GM21367 (cell line): ENCODE results near the gene EEA1.

ENCODE experiments used
- ATAC-seq: cut with Tn5 transposase; IDR thresholded peaks from one replicate; pipeline ENCODE4 v1.9.1; 2021; ENCODE audit not compliant: unreplicated experiment

Gene EEA1

DNA sequence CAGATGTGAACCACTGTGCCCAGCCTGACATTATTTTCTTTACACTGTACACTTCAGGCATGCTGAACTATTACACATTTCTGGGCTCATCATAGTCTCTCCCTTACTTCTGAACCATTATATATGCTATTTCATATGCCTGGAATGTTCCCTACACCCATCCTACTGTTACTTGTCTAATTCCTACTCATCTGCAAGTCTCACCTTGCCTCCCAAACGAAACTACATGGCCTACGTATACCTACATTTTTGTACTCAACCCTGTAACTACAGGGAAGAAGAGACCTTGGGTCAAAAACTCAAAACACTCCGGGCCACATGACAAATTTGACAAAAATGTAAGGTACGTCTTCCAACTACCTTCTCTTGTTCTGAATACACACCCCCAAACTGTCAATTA, 9.5 kb upstream of the EEA1 start:
- no peak for ATAC-seq

DNA sequence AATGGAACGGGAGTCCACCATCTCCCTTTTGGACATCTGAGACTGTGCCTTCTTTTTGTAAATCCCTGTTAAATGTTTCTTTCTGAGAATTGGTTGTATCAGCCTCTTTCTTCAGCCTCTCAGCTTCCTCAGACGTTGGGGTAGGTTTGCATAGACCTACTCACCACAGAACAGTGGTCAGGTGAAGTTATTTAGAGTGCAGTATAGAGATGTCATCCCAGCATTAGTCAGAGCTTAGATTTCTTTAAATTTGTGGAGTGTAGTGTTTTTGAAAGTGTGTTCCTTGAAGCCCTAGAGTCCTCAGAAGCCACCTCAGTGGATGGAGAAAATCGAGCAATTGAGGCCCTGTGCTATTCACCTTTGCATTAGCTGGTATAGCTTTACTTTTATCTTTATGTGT, 8.9 kb upstream of the EEA1 start:
- ATAC-seq, result peak; percentile 72

DNA sequence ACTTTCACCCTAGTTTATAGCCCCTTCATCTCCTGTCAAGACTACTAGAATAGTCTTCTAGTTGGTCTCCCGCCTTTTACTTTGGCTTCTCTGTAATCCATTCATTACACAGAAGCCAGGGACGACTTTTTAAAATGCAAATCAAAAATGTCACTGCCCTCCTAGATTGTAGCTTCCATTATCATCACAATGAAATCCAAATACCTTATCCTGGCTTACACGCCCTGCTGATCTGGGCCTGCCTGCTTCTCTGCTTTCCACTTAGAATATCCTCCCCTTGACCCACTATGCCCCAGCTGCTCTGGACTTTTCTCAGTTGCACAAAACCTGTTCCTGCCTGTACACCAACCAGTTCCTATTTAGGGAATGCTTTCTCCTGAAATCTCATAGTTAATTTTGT, 4.5 kb upstream of the EEA1 start:
- ATAC-seq, result no peak

DNA sequence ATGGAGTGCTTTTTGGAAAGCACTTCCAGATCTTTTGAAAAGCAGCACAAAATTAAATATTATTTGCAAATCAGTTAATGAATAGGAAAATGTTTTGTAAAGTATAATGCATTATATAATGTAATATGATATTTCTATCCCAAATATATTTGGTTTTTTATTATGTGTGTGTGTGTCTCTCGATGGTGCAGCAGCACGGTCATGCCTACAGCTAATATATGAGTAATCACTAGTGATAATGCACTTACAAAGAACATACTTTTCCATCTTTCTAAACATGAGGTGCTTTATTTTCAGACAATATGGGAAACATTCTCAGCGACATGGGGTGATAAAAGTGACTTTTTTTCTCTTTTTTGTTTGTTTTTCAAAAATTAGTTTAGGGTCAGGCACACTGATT, 1.3 kb upstream of the EEA1 start:
- no peak for ATAC-seq

DNA sequence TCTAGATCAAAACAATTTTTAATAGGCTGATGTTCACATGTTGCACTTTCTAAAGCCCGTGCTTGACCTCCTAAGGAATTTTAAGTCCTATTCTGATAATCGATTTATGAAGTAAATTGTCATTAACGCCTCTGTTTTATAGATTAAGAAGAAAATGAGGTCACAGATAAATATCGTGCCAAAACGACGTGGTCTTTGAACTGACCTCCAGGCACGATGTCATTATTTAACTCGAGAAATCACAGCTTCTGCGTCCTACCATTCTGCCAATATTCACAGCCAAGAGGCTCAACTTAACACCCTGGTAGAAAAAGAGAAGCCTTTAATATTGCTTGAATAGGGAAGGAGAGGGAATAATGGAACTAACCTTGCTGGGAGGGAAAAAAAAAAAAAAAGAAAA, 888 bp upstream of the EEA1 start:
- no peak for ATAC-seq

DNA sequence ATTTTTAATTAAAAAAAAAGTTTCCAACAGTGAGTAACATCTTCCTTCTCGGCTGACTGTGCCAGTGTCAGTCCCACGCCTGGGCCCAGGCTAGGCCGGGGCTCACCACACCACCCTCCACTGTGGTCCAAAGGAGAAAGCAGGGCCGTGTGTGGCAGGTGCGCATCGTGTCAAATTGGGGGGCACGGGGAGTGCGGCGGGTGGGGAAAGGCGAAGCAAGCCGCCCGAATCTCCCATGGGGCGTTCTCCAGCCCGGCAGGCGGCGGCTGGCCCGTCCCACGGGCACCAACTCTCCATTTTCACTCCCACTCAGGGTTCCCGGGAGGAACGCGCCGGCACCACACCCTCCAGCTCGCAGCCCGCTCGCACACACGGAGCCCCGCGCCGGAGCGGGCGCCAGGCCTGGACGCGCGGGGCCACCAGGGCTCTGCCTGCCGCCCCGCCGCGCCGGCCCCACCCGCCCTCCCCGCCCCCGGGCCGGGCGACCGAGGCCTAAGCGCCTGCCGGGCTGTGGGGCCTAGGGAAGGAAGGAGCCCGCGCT, 604 bp downstream of the EEA1 start:
- peak; percentile 7 for ATAC-seq

DNA sequence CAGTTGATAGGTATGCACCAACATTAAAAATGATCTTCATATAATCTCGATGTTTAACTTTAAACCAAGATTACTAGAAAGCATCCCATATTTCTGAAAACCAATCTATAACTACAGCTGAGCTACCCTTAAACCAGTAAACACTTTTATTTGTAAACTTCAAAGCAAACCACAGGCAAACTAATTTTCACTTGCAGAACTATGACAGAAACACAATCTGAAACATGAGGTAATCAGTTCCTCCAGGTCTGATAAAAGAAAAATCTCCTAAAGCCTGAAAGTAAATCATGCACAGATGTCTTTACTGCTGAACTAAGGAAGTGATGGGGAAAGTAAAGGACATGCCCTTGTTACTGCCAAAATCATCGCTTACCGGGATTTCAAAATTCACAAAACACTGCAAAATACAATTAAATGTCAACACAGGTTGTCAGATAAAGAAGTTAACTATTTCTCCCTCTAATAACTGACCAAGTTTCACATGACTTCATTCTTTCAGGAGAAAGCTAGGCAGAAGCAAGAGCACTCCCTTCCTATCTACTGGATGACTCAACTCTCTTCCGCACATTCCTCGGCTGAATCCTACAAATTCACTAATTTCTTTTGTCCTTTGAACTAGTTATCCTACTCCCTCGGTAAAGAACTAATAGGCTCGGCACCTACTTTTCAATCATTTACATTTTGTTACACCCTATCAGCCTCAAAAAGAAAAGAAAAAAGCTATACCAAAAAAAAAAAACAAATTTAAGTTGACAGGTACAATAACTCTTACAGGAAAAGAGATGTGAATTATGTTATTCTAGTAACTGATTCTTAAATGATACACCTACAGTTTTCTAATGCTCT, 1.4 kb downstream of the EEA1 start:
- ATAC-seq, result no peak

DNA sequence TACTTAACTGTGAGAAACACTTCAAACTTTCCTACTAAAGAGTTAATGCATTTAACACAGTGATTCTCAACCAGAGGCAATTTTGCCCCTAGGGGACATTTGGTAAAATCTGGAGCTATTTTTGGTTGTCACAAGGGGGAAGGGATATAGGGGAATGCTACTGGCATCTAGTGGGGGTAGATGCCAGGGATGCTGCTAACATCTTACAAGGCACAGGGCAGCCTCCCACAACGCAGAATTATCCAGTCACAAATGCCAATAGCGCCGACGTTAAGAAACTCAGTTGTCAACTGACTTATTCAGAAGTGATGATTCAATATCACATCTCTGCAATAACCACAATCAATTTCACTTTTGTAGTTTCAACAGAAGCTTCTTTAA, 2.0 kb downstream of the EEA1 start:
- no peak for ATAC-seq

DNA sequence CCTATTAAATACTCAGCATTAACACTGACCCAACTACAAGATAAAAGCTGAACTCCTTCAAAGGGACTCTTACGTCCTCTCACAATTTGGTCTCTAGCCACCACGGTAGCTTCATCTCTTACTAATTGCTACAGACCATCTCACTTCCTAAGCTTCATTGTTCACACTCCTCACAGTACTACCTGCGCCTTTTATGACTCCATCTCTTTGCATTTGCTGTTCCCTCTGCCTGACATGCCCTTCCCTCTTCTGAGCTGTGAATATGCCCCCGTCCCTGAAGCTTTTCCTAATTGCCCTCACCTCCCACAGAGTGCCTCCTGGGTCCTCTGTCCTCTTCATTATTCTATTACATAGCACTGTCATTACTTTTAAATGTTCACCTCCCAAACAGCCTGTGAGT, 2.5 kb downstream of the EEA1 start:
- ATAC-seq, result no peak

DNA sequence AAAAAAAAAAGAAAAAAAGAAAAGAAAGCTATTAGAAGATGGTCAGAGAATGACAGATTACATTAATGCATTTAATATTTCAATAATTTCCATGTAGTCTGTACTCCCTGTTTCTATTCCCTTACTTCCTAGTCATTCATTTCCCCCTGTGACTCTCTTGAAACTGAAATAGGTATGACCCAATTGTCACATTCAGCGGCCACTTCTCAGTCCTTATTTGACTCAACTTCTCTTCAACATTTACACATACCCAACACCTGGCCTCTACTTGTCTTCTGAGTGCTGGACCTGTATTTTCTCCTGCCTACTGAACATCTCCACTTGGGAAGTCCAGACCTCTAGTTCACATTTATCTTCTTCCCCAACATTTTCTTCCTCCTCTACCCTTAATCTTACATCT, 7.2 kb downstream of the EEA1 start:
- peak; percentile 77 for ATAC-seq

DNA sequence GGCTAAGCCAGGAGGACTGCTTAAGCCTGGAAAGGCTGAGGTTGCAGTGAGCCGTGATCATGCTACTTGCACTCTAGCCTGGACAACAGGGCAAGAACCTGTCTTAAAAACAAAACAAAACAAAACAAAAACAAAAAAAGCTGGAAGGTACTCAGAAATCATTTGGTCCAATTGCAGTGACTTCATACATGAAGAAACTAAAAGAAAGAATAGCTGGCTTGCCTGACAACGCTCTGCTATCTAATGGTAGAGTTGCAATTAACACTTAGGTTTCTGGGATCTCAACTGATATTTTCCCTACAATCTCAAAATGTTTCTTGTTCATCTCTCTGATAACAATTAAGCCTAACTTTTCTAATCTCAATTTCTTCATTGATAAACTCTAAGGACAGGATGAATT, 13.7 kb downstream of the EEA1 start:
- no peak for ATAC-seq

DNA sequence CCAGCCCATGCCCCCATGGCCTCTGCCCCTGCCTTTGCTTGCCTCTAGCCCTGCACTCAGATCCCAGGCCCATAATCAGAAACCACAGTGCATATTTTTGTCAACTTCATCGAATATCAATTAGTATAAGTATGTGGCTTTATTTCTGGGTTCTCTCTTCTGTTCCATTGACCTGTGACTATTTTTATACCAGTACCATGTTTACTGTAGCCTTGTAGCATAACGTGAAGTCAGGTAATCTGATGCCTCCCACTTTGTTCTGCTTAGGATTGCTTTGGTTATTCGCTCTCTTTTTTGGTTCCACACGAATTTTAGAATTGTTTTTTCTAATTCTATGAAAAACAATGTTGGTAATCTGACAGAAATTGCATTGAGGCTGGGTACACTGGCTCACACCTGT, 14.9 kb downstream of the EEA1 start:
- ATAC-seq, result no peak

DNA sequence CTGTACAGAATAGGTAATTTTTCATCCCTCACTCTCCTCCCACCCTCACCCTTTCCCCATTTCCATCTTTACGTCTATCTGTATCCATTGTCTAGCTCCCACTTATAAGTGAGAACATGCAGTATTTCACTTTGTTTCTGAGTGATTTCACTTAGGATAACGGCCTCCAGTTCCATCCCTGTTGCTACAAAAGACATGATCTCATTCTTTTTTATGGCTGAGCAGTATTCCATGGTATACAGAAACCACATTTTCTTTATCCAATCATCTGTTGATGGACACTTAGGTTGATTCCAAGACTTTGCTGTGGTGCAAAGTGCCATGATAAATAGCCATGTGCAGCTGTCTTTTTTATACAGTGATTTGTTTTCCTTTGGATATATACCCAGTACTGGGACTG, 16.4 kb downstream of the EEA1 start:
- ATAC-seq, result no peak

DNA sequence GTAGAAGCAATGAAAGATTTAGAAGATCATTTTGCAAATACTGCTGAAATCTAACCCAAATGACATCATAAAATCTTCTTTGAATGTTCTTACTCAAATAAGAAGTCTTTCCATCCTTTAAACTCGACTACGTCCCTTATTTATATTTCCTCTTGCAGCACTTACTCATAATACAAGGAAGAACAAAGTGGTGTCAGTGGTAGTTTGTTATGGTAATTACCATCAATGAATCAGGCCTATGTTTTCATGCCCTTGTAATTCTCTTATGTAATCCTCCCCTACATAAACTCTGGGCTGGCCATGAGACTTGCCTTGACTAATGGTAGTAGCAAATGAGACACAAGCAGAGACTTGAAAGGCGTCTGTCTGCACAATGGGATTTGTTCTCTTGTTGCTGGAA, 17.0 kb downstream of the EEA1 start:
- no peak for ATAC-seq

DNA sequence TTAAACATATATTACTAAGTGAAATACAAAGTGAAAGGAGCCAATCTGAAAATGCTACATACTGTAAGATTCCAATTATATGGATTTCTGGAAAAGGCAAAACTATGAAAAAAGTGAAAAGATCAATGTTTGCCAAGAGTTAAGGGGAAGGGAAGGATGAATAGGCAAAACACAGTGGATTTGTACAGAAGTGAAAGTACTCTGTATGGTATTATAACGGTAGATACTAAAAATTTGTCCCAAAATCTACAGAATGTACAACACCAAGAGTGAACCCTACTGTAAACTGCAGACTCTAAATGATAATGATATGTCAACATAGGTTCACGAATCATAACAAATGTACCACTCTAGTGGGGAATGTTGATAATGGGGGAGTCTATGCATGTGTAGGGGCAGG, 17.8 kb downstream of the EEA1 start:
- ATAC-seq, result no peak

DNA sequence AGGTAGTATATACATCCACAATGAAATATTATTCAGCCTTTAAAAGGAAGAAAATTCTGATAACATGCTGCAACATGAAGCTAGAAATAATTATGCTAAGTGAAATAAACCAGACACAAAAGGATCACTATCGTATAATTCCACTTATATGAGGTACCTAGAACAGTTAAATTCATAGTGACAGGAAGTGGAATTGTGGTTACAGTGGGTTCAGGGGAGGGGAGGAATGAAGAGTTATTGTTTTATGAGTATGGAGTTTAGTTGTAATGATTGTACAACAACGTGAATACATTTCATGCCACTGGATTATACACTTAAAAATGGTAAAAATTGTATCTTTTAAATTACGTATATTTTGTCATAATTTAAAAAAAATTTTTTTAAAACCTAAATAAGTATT, 21.0 kb downstream of the EEA1 start:
- ATAC-seq, result no peak

DNA sequence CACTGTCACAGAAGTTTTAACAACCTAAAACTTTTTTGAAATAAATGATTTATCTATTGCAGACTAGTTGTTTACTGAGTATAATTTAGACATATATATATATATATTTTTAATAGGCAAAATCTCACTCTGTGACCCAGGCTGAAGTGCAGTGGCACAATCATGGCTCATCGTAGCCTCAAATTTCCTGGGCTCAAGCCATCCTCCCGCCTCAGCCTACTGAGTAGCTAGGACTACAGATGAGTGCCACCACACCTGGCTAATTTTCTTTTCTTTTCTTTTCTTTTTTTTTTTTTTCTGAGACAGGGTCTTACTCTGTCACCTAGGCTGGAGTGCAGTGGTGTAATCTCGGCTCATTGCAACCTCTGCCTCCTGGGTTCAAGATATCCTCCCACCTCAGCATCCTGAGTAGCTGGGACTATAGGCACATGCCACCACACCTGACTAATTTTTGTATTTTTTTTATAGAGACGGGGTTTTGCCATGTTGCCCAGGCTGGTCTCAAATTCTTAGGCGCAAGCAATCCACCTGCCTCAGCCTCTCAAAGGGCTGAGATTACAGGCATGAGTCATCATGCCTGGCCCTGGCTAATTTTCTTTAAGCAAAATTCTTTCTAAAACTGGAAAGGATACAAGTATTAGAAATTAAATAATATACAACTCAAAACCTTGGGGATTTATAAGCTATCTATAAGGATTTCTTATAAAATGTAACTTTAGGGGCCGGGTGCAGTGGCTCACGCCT, 23.1 kb downstream of the EEA1 start:
- ATAC-seq, result no peak

DNA sequence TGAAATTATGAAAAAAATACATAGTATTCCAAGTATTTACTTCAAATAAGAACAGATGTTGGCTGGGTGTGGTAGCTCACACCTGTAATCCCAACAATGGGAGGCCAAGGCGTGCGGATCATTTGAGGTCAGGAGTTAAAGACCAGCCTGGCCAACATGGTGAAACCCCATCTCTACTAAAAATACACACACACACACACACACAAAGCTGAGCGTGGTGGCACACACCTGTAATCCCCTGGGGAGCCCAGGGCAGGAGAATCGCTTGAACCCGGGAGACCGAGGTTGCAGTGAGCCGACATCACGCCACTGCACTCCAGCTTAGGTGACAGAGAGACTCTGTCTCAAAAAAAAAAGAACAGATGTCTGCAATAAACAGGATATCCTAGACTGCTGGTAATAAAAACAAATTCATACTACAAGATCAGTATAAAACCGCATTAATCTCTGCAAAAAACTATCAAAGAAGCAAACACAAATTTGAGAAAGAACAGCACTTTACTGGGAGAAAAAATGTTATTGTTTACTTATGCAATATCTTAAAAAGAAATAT, 23.8 kb downstream of the EEA1 start:
- no peak for ATAC-seq

DNA sequence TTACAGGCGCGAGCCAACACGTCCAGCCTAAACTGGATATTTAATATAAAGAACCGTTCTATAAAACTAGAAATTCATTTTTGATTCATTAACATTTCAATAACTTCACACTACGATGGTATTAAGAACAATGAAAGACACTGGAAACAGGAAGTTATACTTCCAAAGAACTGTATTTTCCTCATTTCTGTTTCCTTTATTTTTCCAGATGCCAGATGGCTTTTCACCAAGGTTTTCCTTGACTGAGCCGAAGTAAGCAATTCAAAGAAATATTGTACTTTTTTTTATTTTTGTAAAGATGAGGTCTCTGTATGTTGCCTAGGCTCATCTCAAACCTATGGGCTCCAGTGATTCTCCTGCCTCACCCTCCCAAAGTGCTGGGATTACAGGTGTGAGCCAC, 28.2 kb downstream of the EEA1 start:
- no peak for ATAC-seq

DNA sequence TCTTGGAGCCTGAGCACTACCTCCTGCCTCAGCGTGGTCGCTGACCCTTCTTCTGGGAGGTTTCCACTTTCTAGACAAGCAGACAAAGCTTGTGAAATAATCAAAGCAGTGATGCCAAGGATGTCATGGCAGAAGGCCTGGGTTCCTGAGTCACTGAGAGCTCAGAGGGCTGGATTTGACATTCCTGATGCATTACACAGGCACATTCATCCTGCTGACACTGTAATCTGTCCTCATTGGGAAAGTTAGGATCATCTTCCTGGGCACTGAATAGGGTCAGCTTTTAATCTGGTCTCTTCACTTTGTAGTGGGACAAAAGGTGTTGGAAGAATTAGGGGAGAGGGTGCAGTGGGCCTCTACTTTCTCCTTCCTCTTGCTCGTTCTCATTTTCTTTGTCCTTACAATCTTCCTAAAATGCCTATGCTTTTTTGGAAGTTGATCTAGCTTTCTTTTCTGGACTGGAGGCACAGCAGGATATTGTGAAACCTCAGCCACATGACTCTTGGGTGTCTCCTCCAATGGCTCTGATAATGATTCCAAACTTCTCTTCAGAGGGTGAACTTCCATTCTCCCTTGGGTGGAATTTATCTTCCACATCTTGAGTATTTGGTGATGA, 29.6 kb downstream of the EEA1 start:
- no peak for ATAC-seq

DNA sequence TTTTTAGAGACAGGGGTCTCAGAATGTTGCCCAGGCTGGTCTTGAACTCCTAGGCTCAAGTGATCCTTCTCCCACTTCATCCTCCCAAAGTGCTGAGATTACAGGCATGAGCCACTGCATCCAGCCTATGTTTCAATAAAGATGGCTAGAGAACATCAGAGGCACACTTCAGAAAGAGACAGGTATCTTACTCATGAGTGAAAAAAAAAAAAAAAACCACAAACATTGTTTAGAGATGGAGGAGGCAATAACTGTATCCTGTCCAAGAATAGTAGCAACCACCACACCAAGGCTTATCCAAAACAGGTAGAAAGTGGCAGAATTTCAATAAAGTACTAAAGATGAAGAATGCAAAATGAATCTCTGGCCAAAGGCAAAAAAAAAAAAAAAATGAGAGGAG, 30.3 kb downstream of the EEA1 start:
- no peak for ATAC-seq

DNA sequence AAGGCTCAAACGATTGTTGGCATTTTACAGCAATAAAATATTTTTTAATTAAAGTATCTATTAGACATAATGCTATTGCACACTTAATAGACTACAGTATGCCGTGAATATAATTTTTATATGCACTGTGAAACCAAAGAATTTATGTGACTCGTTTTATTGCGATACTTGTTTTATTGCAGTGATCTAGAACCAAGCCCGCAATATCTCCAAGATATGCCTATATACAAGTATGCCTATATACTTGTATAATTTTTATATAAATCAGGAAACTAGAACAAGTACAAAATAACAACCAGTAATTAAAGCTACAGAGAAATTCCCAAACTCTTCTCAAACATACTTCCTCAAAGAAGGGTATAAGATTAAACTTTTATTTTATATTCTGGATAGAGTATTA, 31.3 kb downstream of the EEA1 start:
- ATAC-seq, result no peak
